HG02642 (cell line): ENCODE measurements around the gene CNKSR3.
"Not testable (repeated sequence)": the region's sequence is repeated elsewhere in the genome, so short reads cannot be mapped to it uniquely, and the experiment has no call there.

ENCODE experiments used
- ATAC-seq: cut with Tn5 transposase; IDR thresholded peaks from one replicate; pipeline ENCODE4 v1.9.1; 2021; ENCODE audit warnings: mild to moderate bottlenecking; ENCODE audit not compliant: unreplicated experiment, poor library complexity

CNKSR3 gene

GRCh38 chr6:154529957-154530356 lies 19.5 kb upstream of the CNKSR3 start:
- no peak for ATAC-seq

- ATAC-seq, result no peak
Observed at GRCh38 chr6:154528310-154528915, 17.9 kb upstream of the CNKSR3 start.

- ATAC-seq, result no peak
Observed at GRCh38 chr6:154526996-154527395, 16.5 kb upstream of the CNKSR3 start.

DNA sequence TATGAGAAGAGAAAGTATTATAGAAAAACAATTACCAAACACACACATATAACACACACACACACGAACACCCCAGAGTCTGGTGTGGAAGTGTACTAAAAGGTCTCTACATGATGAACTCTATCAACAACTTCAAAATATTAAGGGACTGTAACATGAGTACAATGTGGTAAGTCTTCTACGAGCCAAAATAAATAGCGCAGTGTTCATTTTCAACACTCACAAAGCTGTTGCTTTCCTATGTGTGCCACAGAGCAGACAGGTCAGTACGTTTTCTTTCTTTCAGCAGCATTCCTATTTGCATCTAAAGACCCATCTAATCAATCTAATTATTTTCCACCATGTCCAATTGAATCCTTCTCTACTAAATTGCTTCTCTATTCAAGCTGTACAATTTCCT lies 12.1 kb upstream of the CNKSR3 start:
- no peak for ATAC-seq

DNA sequence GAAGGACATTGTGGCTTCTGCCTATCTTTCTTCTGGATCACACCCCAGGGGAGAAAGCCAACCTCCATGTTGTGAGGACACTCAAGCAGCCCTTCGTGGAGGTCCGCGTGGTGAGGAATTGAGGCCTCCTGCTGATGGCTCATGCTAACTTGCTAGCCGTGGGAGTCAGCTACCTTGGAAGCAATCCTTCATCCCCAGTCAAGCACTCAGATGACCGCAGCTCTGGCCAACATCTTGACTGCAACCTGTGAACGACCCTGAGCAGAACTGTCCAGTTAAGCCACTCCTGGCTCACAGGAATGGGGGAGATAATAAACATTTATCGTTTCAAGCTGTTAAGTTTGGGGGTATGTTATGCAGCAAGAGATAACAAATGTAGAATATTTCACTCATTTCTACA lies 10.9 kb upstream of the CNKSR3 start:
- no peak for ATAC-seq

- ATAC-seq, result no peak
Observed at GRCh38 chr6:154520280-154520679, 9.8 kb upstream of the CNKSR3 start.

DNA sequence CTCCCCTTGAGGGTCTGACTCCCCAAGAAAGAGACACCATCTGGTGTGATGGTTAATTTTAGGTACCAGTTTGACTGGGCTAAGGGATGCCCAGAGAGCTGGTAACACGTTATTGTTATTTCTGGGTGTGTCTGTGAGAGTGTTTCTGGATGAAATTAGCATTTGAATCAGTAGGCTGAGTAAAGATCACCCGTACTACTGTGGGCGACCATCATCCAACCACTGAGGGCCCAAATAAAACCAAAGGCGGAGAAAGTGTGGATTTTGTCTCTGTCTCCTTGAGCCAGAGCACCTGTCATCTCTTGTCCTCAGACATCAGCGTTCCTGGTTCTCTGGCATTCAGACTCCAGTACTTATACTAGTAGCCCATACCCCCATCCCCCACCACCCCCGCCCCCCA lies 7.9 kb upstream of the CNKSR3 start:
- ATAC-seq, result no peak

DNA sequence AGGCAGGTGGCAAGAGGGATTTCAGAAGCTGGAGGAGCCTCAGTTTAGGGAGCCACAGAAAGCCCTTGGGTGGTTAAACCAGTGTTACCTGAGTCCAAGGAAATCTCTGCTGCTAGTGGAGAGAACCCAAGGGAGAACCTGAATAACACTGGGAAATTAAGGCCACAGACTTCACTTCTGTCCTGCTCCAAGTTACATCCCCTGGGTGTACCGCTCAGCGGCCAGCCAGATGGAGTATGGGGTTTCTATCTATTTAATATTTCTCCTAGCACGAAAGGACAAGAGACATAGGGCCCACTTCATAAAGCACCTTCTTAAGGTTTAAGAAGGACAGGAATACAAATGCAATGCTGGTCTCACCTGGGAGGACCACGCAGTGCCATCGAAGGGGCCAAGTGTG lies 5.8 kb upstream of the CNKSR3 start:
- no peak for ATAC-seq

GRCh38 chr6:154515826-154516225 lies 5.3 kb upstream of the CNKSR3 start:
- ATAC-seq, result no peak

GRCh38 chr6:154515076-154515475 lies 4.6 kb upstream of the CNKSR3 start:
- not testable (repeated sequence) for ATAC-seq

DNA sequence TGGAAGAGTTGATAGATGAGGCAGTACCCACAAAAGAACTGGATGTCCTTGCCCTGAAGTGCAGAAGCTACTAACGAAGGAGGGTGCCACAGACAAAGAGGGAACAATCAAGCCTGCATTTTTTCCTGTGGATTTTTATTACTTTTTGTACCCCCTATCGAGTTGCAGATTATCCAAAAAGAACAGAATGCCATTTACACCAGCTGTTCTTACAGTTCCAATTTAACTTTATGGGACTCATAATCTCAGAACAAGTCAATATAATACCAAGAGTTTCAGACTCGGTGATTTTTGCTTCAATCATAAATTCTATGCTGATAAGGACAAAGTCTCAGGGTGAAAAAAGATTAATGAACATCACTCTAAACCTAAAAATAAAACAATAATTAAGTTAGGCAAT lies 4.0 kb upstream of the CNKSR3 start:
- ATAC-seq, result no peak

GRCh38 chr6:154513601-154514320 lies 3.3 kb upstream of the CNKSR3 start:
- ATAC-seq, result no peak

DNA sequence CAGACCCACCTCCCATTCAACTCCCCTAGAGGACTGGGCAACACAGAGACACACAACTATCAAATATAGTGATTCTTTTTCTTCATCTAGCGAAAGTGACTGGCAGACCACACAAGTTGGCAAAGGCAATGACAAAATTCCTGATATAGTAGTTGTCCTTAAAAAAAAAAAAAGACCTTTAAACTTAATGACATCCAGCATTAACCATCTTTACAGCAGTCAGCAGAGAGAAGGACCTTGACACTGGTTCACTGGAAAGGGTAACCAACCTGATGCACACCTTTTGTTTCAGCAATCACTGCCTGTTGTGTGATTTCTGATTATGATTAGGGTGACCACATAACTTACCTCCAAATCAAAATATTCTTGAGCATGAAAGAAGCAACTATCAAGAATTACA lies 1.7 kb upstream of the CNKSR3 start:
- no peak for ATAC-seq

DNA sequence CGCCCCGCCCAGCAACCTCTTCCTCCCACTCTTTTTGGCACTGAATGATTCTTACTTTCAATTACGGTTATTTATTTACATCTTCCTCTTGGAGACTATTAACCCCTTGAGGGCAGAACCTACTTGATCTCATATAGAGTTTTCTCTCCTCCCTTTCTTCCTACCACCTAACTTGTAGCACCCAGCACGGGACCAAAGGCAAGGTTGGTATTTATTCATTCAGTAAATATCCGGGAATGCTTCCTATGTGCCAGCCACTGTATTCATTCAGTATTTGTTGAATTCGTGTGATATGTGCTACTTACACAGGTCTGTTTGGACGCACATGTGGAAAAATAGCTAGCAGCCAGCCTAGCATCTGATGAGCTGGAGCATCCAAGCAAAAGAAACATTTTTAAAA lies 1.3 kb upstream of the CNKSR3 start:
- ATAC-seq, result no peak

- peak; percentile 31 for ATAC-seq
Observed at GRCh38 chr6:154509421-154510143, 903 bp downstream of the CNKSR3 start.

DNA sequence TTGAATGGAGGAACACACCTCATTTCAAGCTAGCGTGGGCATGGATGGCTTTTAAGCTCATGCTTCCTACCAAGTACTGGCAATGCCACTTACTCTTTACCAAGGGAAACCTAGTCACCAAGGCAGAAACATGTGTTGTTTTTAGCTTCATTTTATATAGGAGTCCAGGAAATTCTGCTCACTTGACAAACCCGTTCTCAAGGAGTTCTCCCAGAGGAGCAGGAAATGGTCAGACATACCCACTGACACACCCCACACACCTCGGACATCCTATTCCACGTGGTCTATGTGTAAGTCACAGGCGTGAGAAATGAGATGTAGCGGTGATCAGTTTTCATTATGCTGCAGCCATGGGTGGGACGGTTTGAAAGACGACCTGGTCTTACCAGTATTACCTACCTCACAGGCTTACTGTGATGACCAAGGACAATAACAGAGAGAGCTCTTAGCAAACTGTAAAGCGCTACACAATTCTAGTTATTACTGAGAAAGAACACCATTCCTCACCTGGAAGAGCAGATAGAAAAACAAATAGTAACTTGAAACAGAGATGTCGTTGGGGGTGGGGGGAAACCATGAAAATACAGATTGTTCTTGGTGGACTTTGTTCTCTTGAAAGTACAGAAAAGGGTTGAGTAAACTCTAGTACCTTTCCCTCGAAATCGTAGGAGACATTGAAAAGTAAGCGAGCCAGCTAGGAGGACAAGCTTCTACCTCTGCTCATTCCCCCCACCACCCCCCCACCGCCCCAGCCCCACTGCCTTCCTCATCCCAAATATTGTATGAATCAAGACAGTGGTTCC lies 1.7 kb downstream of the CNKSR3 start:
- ATAC-seq, result no peak

GRCh38 chr6:154506991-154507898 lies 3.2 kb downstream of the CNKSR3 start:
- ATAC-seq, result no peak

DNA sequence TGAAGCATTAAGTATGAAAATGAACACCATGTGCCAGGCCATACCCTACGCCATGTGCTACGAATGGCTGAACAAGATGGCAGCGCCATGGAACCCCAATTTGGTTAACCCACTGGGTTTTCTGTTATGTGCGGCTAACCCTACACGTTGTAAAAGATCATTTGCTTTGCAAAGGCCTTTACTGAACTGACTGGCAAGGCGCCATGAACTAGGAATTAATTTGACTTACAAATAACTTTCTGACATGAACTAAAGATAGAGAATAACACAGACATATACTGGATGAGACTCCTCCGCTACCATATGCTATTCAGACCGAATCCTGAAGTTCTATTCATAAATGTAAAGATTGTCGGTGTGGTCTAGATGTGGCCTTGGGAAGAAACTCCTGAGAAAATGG lies 3.9 kb downstream of the CNKSR3 start:
- ATAC-seq, result no peak

DNA sequence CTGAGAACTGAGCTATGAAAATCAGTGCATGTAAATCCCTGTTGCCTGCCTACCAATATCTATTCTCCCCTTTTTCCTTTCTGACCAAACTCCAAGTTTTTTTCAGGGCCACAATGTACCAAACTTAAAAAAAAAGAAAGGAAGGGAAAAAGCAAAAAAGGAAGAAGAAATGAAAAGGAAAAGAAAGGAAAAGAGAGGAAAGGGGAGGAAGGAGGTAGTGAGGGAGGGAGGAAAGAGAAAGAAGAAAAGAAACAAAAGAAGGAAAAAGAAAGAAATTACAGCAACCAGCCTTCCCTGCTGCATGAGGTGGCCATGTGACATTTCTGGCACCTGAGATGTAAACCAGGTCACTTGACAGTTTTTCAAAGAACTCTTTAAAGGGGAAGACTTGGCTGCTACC lies 4.4 kb downstream of the CNKSR3 start:
- ATAC-seq, result no peak
